IMR-90 (cell line): ENCODE data around the gene DPP6. TPM values are rescaled to one million over a fixed set of nuclear protein-coding genes. Genes with fewer than 3 reads are reported as not detected.

ENCODE experiments used
- ATAC-seq: fragments of 200-7000 bp; cut with Tn5 transposase; 2 replicates; pipeline ENCODE4 v1.9.1; 2020; ENCODE audit warnings: low read depth, mild to moderate bottlenecking, moderate library complexity
- BruUV-seq: library from RNA; stranded (reverse); fragments of 400-500 nt; replicated peaks from 2 replicates; lab custom pipeline; 2021; lab: Mats Ljungman, UMichigan
- CTCF ChIA-PET: fragments of 300-600 bp; formaldehyde crosslinking; extraction: SDS; loops from one replicate; lab custom pipeline; 2021; ENCODE audit warnings: antibody characterized with exemption; lab: Yijun Ruan, JAX
- POLR2A ChIA-PET: fragments of 300-600 bp; sonication (Branson Sonifier 250); formaldehyde crosslinking; loops from one replicate; lab custom pipeline; 2022; ENCODE audit warnings: antibody characterized with exemption; ENCODE audit not compliant: unreplicated experiment; lab: Charles Lee
- DNase-seq: peaks from one replicate; pipeline ENCODE4 v3.0.0; 2013
- H2AFZ ChIP-seq: replicated peaks from 2 replicates; pipeline ENCODE3; 2013; ENCODE audit warnings: low read length, mild to moderate bottlenecking; ENCODE audit not compliant: poor library complexity
- H2AK5ac ChIP-seq: 2 replicates; pipeline ENCODE4 v1.6.1; 2013; ENCODE audit warnings: low read depth, low read length, inconsistent platforms
- H2AK9ac ChIP-seq: replicated peaks from 2 replicates; pipeline ENCODE3; 2013; ENCODE audit warnings: mild to moderate bottlenecking, low read depth, low read length, moderate library complexity; ENCODE audit not compliant: poor library complexity
- H2BK120ac ChIP-seq: 2 replicates; pipeline ENCODE4 v1.6.1; 2013; ENCODE audit warnings: low read depth, low read length, inconsistent platforms
- H2BK15ac ChIP-seq: 3 replicates; pipeline ENCODE4 v1.6.1; 2013; ENCODE audit warnings: low read depth, low read length, inconsistent platforms
- H2BK20ac ChIP-seq: 2 replicates; pipeline ENCODE4 v1.6.1; 2013; ENCODE audit warnings: low read depth, mild to moderate bottlenecking, inconsistent platforms, low read length, moderate library complexity
- H2BK5ac ChIP-seq: 2 replicates; pipeline ENCODE4 v1.6.1; 2013; ENCODE audit warnings: mild to moderate bottlenecking, low read depth, low read length, inconsistent platforms; ENCODE audit not compliant: poor library complexity, severe bottlenecking
- H3K14ac ChIP-seq: replicated peaks from 2 replicates; pipeline ENCODE4 v1.6.1; 2013; ENCODE audit warnings: low read depth, low read length, inconsistent platforms
- H3K18ac ChIP-seq: 2 replicates; pipeline ENCODE4 v1.6.1; 2013; ENCODE audit warnings: low read depth, low read length, control low read depth
- H3K23ac ChIP-seq: 2 replicates; pipeline ENCODE4 v1.6.1; 2013; ENCODE audit warnings: low read depth, low read length, inconsistent platforms
- H3K27ac ChIP-seq: 2 replicates; pipeline ENCODE4 v1.5.1; 2013; ENCODE audit warnings: mild to moderate bottlenecking, control low read depth, low read length; ENCODE audit not compliant: insufficient read depth
- H3K27me3 ChIP-seq: 2 replicates; pipeline ENCODE4 v1.6.1; 2013; ENCODE audit warnings: low read length; ENCODE audit not compliant: control insufficient read depth, insufficient read depth
- H3K36me3 ChIP-seq: 2 replicates; pipeline ENCODE4 v1.6.1; 2013; ENCODE audit warnings: low read length, mixed read lengths; ENCODE audit not compliant: control insufficient read depth, insufficient read depth
- H3K4ac ChIP-seq: 2 replicates; pipeline ENCODE4 v1.6.1; 2013; ENCODE audit warnings: low read depth, low read length, inconsistent platforms
- H3K4me1 ChIP-seq: 2 replicates; pipeline ENCODE4 v1.6.1; 2013; ENCODE audit warnings: low read length, mixed read lengths; ENCODE audit not compliant: control insufficient read depth, insufficient read depth
- H3K4me2 ChIP-seq: 2 replicates; pipeline ENCODE4 v1.6.1; 2013; ENCODE audit warnings: low read depth, mild to moderate bottlenecking, control low read depth, low read length, moderate library complexity
- H3K4me3 ChIP-seq: 2 replicates; pipeline ENCODE4 v1.5.1; 2013; ENCODE audit warnings: low read depth, mild to moderate bottlenecking, control low read depth, low read length, moderate library complexity; ENCODE audit not compliant: insufficient read depth
- H3K56ac ChIP-seq: 2 replicates; pipeline ENCODE4 v1.6.1; 2013; ENCODE audit warnings: low read length, inconsistent platforms; ENCODE audit not compliant: insufficient read depth; ENCODE audit errors: extremely low read depth
- H3K79me1 ChIP-seq, 2 experiments: 2 replicates each; pipeline ENCODE4 v1.6.1; 2013; ENCODE audit warnings: low read length in 2 of 2, inconsistent platforms in 1 of 2, low read depth in 1 of 2
- H3K9ac ChIP-seq: 2 replicates; pipeline ENCODE4 v1.6.1; 2013; ENCODE audit warnings: low read depth, low read length, control low read depth
- H3K9me1 ChIP-seq: 2 replicates; pipeline ENCODE4 v1.6.1; 2013; ENCODE audit warnings: low read length, inconsistent platforms; ENCODE audit not compliant: insufficient read depth
- H3K9me3 ChIP-seq: 2 replicates; pipeline ENCODE4 v1.6.1; 2013; ENCODE audit warnings: low read length; ENCODE audit not compliant: control insufficient read depth, insufficient read depth
- H4K20me1 ChIP-seq: 2 replicates; pipeline ENCODE4 v1.6.1; 2013; ENCODE audit warnings: low read length, inconsistent platforms; ENCODE audit not compliant: insufficient read depth
- H4K5ac ChIP-seq: 2 replicates; pipeline ENCODE4 v1.6.1; 2013; ENCODE audit warnings: mild to moderate bottlenecking, low read depth, low read length, control low read depth
- H4K8ac ChIP-seq, 2 experiments: 2 replicates each; pipeline ENCODE4 v1.6.1; 2013; ENCODE audit warnings: low read depth in 2 of 2, low read length in 2 of 2, control low read depth in 1 of 2, inconsistent platforms in 1 of 2
- H4K91ac ChIP-seq: 2 replicates; pipeline ENCODE4 v1.6.1; 2013; ENCODE audit warnings: low read depth, low read length, inconsistent platforms; ENCODE audit not compliant: insufficient read depth
- BHLHE40 ChIP-seq: fragments of 150-350 bp; IDR thresholded peaks from 2 replicates; pipeline ENCODE4 v1.6.1; 2016; ENCODE audit warnings: mild to moderate bottlenecking, low read depth, low read length
- CEBPB ChIP-seq: IDR thresholded peaks from 2 replicates; pipeline ENCODE4 v1.6.1; 2012; ENCODE audit warnings: low read depth, low read length, improper control_type of control experiment
- CHD1 ChIP-seq: IDR thresholded peaks from 2 replicates; pipeline ENCODE4 v1.6.1; 2012; ENCODE audit warnings: low read depth, low read length, improper control_type of control experiment
- FOS ChIP-seq: fragments of 150-350 bp; IDR thresholded peaks from 2 replicates; pipeline ENCODE4 v1.6.1; 2016; ENCODE audit warnings: low read depth, low read length
- MAFK ChIP-seq: IDR thresholded peaks from 2 replicates; pipeline ENCODE4 v1.6.1; 2012; ENCODE audit warnings: low read depth, low read length, improper control_type of control experiment
- MAZ ChIP-seq: IDR thresholded peaks from 2 replicates; pipeline ENCODE4 v1.6.1; 2012; ENCODE audit warnings: low read depth, mild to moderate bottlenecking, low read length, improper control_type of control experiment, moderate library complexity, borderline replicate concordance
- MXI1 ChIP-seq: IDR thresholded peaks from 2 replicates; pipeline ENCODE4 v1.6.1; 2012; ENCODE audit warnings: low read depth, mild to moderate bottlenecking, low read length, moderate library complexity, borderline replicate concordance
- NFE2L2 ChIP-seq: fragments of 150-350 bp; IDR thresholded peaks from 2 replicates; pipeline ENCODE4 v1.6.1; 2016; ENCODE audit warnings: low read depth, mild to moderate bottlenecking, low read length
- POLR2A ChIP-seq: IDR thresholded peaks from 2 replicates; pipeline ENCODE4 v1.6.1; 2012; ENCODE audit warnings: mild to moderate bottlenecking, low read depth, low read length
- RAD21 ChIP-seq: IDR thresholded peaks from 2 replicates; pipeline ENCODE4 v1.6.1; 2012; ENCODE audit warnings: low read length, improper control_type of control experiment
- RCOR1 ChIP-seq: IDR thresholded peaks from 2 replicates; pipeline ENCODE4 v1.6.1; 2012; ENCODE audit warnings: mild to moderate bottlenecking, low read length, improper control_type of control experiment; ENCODE audit not compliant: insufficient replicate concordance
- RFX5 ChIP-seq: IDR thresholded peaks from 2 replicates; pipeline ENCODE4 v1.8.0; 2012; ENCODE audit warnings: low read depth, mild to moderate bottlenecking, low read length, moderate library complexity
- SMC3 ChIP-seq: fragments of 150-350 bp; IDR thresholded peaks from 2 replicates; pipeline ENCODE4 v1.6.1; 2016; ENCODE audit warnings: low read depth, mild to moderate bottlenecking, antibody characterized with exemption, low read length, moderate library complexity
- WGBS, 2 experiments: methylation state at CpG; one replicate each; pipeline versions ENCODE4 v1.1.5 to v1.1.7; 2013; ENCODE audit warnings: missing lambda C conversion rate in 2 of 2; ENCODE audit not compliant: insufficient read length in 1 of 2; ENCODE audit errors: extremely low coverage in 2 of 2; 5-methylcytosine and 5-hydroxymethylcytosine counted together
- dilution Hi-C: fragments of 300-500 bp; cut with HindIII; formaldehyde crosslinking; loops from one replicate; pipeline ENCODE4 v1.14.3; 2018; ENCODE audit warnings: low sequenced_read_pairs; ENCODE audit not compliant: unreplicated experiment
- in situ Hi-C: fragments of 300-500 bp; cut with MboI; formaldehyde crosslinking; loops from 3 replicates; pipeline ENCODE4 v1.14.3; 2019; ENCODE audit warnings: low sequenced_read_pairs, inconsistent platforms, mixed read lengths
- intact Hi-C: fragments of 100-400 bp; cut with micrococcal nuclease; formaldehyde crosslinking; loops from 2 replicates; pipeline ENCODE4 v1.10.0; 2022
- polyA plus RNA-seq, 3 experiments: library from polyadenylated mRNA; depleted of rRNA; stranded (reverse); fragments of >200 nt; gene quantifications; 2 replicates each; pipeline ENCODE4 v1.2.3, GENCODE V29; 2012; ENCODE audit warnings: low replicate concordance in 1 of 3
- total RNA-seq: library from RNA; depleted of rRNA; stranded (reverse); fragments of >200 nt; gene quantifications from 2 replicates; pipeline ENCODE4 v1.2.3, GENCODE V29; 2012
- TF ChIP-seq, protein P1 (sequence below): conservative IDR thresholded peaks from 2 replicates; pipeline ENCODE4 v1.5.1; 2012; ENCODE audit warnings: mild to moderate bottlenecking, low read depth, low read length, improper control_type of control experiment
- TF ChIP-seq, protein P2 (sequence below): fragments of 150-350 bp; IDR thresholded peaks from 2 replicates; pipeline ENCODE4 v1.6.1; 2017; ENCODE audit warnings: mild to moderate bottlenecking, antibody characterized with exemption, low read length, low read depth
- TF ChIP-seq, protein P3 (sequence below): fragments of 150-350 bp; IDR thresholded peaks from 2 replicates; pipeline ENCODE4 v1.6.1; 2016; ENCODE audit warnings: low read depth, mild to moderate bottlenecking, low read length, moderate library complexity, borderline replicate concordance

Gene DPP6
- total and polyA plus RNA-seq, 2 of the 4 experiments (the other 2 are of a cell fraction), result not detected

DNA sequence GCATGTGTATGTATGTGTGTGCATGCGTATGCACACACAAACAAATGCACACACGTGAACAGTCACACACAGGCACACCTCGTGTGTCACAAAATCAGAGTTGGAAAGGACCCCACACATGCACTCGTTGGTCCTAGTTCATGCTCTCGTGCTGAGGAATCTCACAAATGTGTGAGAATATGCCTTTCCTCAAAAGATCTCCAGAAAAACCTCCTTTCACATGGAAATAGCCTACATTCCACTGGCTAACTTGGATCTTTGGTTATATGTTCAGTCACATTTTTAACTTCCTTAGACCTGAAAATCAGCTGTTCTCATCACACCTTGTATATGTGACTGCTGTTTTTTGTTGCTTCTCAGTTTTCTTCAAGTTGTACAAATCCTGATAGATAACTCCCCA is 256.7 kb downstream of the DPP6 start:
- Histone ChIP-seq H3K4me3 (no peak overlapping the region), H2AK5ac (no peak overlapping the region), H3K4me2 (no peak overlapping the region), H3K23ac (no peak overlapping the region), H3K9me1 (no peaks in the 10 kb centered on the region), H3K27me3 (no peaks in the 10 kb centered on the region), H3K18ac (no peak overlapping the region), H3K4me1 (no peaks in the 10 kb centered on the region), H4K20me1 (no peaks in the 10 kb centered on the region), H3K56ac (no peak overlapping the region), H4K91ac (no peak overlapping the region), H2BK5ac (no peak overlapping the region), H2AK9ac (no peak overlapping the region), H2BK120ac (no peak overlapping the region), H3K27ac (no peak overlapping the region), H2BK15ac (no peak overlapping the region), H2AFZ (no peak overlapping the region), H4K8ac (no peak overlapping the region), H3K36me3 (no peaks in the 10 kb centered on the region), H3K9me3 (peaks cover 21% of the 10 kb centered on the region), H3K9ac (no peak overlapping the region), H3K79me1 (no peaks in the 10 kb centered on the region), H2BK20ac (no peak overlapping the region), H3K4ac (no peak overlapping the region), H3K14ac (no peak overlapping the region), H4K5ac (no peak overlapping the region)
- no TSS peak for BruUV-seq
- ATAC-seq (no peak), DNase-seq (no peak)
- intact Hi-C loops (no loop called here), in situ Hi-C loops (no loop called here), dilution Hi-C loops (no loop called here)
- no CpG with 5 or more reads among the region's 5 CpGs for whole genome bisulfite sequencing, 2 experiments
- ChIA-PET CTCF (no interaction called here), POLR2A (no interaction called here)
- no peak for TF ChIP-seq SMC3
- TF ChIP-seq, protein P1, sequence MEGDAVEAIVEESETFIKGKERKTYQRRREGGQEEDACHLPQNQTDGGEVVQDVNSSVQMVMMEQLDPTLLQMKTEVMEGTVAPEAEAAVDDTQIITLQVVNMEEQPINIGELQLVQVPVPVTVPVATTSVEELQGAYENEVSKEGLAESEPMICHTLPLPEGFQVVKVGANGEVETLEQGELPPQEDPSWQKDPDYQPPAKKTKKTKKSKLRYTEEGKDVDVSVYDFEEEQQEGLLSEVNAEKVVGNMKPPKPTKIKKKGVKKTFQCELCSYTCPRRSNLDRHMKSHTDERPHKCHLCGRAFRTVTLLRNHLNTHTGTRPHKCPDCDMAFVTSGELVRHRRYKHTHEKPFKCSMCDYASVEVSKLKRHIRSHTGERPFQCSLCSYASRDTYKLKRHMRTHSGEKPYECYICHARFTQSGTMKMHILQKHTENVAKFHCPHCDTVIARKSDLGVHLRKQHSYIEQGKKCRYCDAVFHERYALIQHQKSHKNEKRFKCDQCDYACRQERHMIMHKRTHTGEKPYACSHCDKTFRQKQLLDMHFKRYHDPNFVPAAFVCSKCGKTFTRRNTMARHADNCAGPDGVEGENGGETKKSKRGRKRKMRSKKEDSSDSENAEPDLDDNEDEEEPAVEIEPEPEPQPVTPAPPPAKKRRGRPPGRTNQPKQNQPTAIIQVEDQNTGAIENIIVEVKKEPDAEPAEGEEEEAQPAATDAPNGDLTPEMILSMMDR, result no peak
- TF ChIP-seq, protein P2, sequence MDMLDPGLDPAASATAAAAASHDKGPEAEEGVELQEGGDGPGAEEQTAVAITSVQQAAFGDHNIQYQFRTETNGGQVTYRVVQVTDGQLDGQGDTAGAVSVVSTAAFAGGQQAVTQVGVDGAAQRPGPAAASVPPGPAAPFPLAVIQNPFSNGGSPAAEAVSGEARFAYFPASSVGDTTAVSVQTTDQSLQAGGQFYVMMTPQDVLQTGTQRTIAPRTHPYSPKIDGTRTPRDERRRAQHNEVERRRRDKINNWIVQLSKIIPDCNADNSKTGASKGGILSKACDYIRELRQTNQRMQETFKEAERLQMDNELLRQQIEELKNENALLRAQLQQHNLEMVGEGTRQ, result no peak
- no peak for TF ChIP-seq MXI1
- no peak for TF ChIP-seq RCOR1
- TF ChIP-seq POLR2A, result no peak
- no peak for TF ChIP-seq RFX5
- TF ChIP-seq MAZ, result no peak
- TF ChIP-seq CEBPB, result no peak
- TF ChIP-seq RAD21, result no peak
- no peak for TF ChIP-seq MAFK
- TF ChIP-seq NFE2L2, result no peak
- no peak for TF ChIP-seq FOS
- TF ChIP-seq BHLHE40, result no peak
- TF ChIP-seq CHD1, result no peak
- TF ChIP-seq, protein P3, sequence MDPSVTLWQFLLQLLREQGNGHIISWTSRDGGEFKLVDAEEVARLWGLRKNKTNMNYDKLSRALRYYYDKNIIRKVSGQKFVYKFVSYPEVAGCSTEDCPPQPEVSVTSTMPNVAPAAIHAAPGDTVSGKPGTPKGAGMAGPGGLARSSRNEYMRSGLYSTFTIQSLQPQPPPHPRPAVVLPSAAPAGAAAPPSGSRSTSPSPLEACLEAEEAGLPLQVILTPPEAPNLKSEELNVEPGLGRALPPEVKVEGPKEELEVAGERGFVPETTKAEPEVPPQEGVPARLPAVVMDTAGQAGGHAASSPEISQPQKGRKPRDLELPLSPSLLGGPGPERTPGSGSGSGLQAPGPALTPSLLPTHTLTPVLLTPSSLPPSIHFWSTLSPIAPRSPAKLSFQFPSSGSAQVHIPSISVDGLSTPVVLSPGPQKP, result no peak
